ENCODE results near the gene ZFAND3. TPM values are rescaled to one million over a fixed set of nuclear protein-coding genes. Genes with fewer than 3 reads are reported as not detected.
"Not testable (repeated sequence)": the region's sequence is repeated elsewhere in the genome, so short reads cannot be mapped to it uniquely, and the experiment has no call there.

ZFAND3 gene
- total RNA-seq, 1 experiment from 2014 or later, result 75.0 TPM

DNA sequence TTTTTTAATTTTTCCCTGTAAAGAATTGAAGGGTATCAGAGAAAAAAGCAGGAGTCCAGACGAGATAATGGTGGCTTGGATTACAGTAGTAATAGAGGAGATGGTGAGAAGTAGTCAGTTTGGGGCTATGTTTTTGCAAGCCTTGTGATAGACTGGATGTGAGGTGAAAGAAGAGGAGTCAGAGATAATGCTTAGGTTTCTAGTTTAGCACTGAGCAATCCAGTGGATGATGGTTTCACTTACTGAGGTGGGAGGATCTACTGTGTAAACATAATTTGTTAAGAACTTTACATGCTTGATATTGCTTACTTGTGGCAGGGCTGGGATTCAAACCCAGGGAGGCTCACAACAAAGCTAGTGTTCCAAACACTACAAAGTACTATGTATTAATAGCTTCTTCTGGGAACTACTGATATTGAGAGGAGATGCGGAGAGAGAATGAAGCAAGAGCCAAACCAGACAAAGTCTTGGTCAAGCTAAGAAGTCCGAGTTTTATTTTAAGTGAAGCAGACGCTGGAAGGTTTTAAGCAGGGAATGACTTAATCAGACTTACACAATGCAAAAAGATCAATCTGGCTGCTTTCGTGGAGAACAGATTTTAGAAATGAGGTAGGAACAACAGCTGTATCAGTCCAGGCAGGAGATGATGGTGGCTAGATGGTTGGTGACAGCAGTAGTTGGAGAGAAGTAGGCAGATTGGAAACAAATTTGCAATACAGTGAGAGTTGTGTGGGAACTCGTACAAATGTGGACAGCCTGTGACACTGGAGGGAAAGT is 58.0 kb downstream of the ZFAND3 start:
- Mint-ChIP-seq H3K4me1 (ENCODE audit: low read depth, unreplicated experiment) (peaks cover 36% of the 10 kb centered on the region), H3K36me3 (ENCODE audit: insufficient read depth, unreplicated experiment) (no peaks in the 10 kb centered on the region), H3K27ac (ENCODE audit: unreplicated experiment) (no peak overlapping the region), H3K9me3 (ENCODE audit: low read depth, unreplicated experiment) (no peaks in the 10 kb centered on the region), H3K4me3 (ENCODE audit: low read depth, unreplicated experiment) (no peak overlapping the region), H3K27me3 (ENCODE audit: unreplicated experiment) (no peaks in the 10 kb centered on the region)
- DNase-seq, result no peak
- BruUV-seq (replicated peaks), result no TSS peak
- TF ChIP-seq, protein P1, sequence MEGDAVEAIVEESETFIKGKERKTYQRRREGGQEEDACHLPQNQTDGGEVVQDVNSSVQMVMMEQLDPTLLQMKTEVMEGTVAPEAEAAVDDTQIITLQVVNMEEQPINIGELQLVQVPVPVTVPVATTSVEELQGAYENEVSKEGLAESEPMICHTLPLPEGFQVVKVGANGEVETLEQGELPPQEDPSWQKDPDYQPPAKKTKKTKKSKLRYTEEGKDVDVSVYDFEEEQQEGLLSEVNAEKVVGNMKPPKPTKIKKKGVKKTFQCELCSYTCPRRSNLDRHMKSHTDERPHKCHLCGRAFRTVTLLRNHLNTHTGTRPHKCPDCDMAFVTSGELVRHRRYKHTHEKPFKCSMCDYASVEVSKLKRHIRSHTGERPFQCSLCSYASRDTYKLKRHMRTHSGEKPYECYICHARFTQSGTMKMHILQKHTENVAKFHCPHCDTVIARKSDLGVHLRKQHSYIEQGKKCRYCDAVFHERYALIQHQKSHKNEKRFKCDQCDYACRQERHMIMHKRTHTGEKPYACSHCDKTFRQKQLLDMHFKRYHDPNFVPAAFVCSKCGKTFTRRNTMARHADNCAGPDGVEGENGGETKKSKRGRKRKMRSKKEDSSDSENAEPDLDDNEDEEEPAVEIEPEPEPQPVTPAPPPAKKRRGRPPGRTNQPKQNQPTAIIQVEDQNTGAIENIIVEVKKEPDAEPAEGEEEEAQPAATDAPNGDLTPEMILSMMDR (IDR thresholded peaks at IDR 0.05; ENCODE audit: unreplicated experiment), result no peak
- CTCF ChIA-PET, result interaction anchor here (0.6 to 1.5 kb wide), 3 partner anchors 22 to 43 kb away, joined by 3 to 5 read pairs (median 4); no protein-coding TSS in a partner anchor
- intact Hi-C loops (cut with micrococcal nuclease; ENCODE audit: unreplicated experiment), result no loop called here

- H3K36me3 Mint-ChIP-seq (ENCODE audit: insufficient read depth, unreplicated experiment), result no peaks in the 10 kb centered on the region
- no peaks in the 10 kb centered on the region for H3K27me3 Mint-ChIP-seq (ENCODE audit: unreplicated experiment)
- peaks cover 42% of the 10 kb centered on the region for H3K4me1 Mint-ChIP-seq (ENCODE audit: low read depth, unreplicated experiment)
- intact Hi-C loops (cut with micrococcal nuclease; ENCODE audit: unreplicated experiment), result no loop called here
- no peak overlapping the region for H3K4me3 Mint-ChIP-seq (ENCODE audit: low read depth, unreplicated experiment)
- CTCF ChIA-PET, result interaction anchor here (0.6 to 1.5 kb wide), 3 partner anchors 22 to 43 kb away, joined by 3 to 5 read pairs (median 4); no protein-coding TSS in a partner anchor
- DNase-seq, result no peak
- no TSS peak for BruUV-seq (replicated peaks)
- TF ChIP-seq, protein P1 (IDR thresholded peaks at IDR 0.05; ENCODE audit: unreplicated experiment), result no peak
- no peaks in the 10 kb centered on the region for H3K9me3 Mint-ChIP-seq (ENCODE audit: low read depth, unreplicated experiment)
- no peak overlapping the region for H3K27ac Mint-ChIP-seq (ENCODE audit: unreplicated experiment)
Measured at GRCh38 chr6:37878150-37878710, 58.7 kb downstream of the ZFAND3 start.

DNA sequence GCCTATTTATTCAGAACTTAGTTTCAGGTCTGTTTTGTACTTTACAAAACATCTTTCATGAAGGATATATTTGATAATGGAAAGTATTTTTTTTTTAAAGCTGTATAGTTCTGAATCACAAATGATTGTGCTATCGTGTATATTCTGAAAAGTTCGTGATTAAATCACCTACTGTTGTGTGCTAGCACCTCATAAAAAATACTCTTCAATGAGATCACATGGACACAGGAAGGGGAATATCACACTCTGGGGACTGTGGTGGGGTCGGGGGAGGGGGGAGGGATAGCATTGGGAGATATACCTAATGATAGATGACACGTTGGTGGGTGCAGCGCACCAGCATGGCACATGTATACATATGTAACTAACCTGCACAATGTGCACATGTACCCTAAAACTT is 61.1 kb downstream of the ZFAND3 start:
- H3K27me3 Mint-ChIP-seq (ENCODE audit: unreplicated experiment); BruUV-seq (replicated peaks); DNase-seq; intact Hi-C loops (cut with micrococcal nuclease; ENCODE audit: unreplicated experiment); H3K36me3 Mint-ChIP-seq (ENCODE audit: insufficient read depth, unreplicated experiment); CTCF ChIA-PET; H3K27ac Mint-ChIP-seq (ENCODE audit: unreplicated experiment); H3K9me3 Mint-ChIP-seq (ENCODE audit: low read depth, unreplicated experiment); H3K4me3 Mint-ChIP-seq (ENCODE audit: low read depth, unreplicated experiment): not testable (repeated sequence)
- peaks cover 42% of the 10 kb centered on the region for H3K4me1 Mint-ChIP-seq (ENCODE audit: low read depth, unreplicated experiment)

- H3K4me1 Mint-ChIP-seq (ENCODE audit: low read depth, unreplicated experiment), result peaks cover 37% of the 10 kb centered on the region
Measured at GRCh38 chr6:37882292-37882691, 62.8 kb downstream of the ZFAND3 start.

More at GRCh38 chr6:37882292-37882691, 62.8 kb downstream of the ZFAND3 start:
- intact Hi-C loops (cut with micrococcal nuclease; ENCODE audit: unreplicated experiment), result no loop called here
- CTCF ChIA-PET, result interaction anchor here (0.6 to 0.8 kb wide), 5 partner anchors 12 to 496 kb away, joined by 3 to 4 read pairs (median 3); no protein-coding TSS in a partner anchor
- Mint-ChIP-seq H3K27me3 (ENCODE audit: unreplicated experiment) (no peaks in the 10 kb centered on the region), H3K36me3 (ENCODE audit: insufficient read depth, unreplicated experiment) (no peaks in the 10 kb centered on the region), H3K27ac (ENCODE audit: unreplicated experiment) (no peak overlapping the region), H3K9me3 (ENCODE audit: low read depth, unreplicated experiment) (no peaks in the 10 kb centered on the region), H3K4me3 (ENCODE audit: low read depth, unreplicated experiment) (no peak overlapping the region)
- TF ChIP-seq, protein P1 (IDR thresholded peaks at IDR 0.05; ENCODE audit: unreplicated experiment), result no peak
- no TSS peak for BruUV-seq (replicated peaks)
- DNase-seq, result no peak

Data from Calu3 (cell line).